NCI-H2227 (cell line): Measurements from ENCODE around the gene METRN.
"Not testable (repeated sequence)": the region's sequence is repeated elsewhere in the genome, so short reads cannot be mapped to it uniquely, and the experiment has no call there.

Experiments used
- DNase-seq: peaks from one replicate; lab custom pipeline; 2025; ENCODE audit not compliant: unreplicated experiment; lab: John Stamatoyannopoulos, UW

METRN gene

DNA sequence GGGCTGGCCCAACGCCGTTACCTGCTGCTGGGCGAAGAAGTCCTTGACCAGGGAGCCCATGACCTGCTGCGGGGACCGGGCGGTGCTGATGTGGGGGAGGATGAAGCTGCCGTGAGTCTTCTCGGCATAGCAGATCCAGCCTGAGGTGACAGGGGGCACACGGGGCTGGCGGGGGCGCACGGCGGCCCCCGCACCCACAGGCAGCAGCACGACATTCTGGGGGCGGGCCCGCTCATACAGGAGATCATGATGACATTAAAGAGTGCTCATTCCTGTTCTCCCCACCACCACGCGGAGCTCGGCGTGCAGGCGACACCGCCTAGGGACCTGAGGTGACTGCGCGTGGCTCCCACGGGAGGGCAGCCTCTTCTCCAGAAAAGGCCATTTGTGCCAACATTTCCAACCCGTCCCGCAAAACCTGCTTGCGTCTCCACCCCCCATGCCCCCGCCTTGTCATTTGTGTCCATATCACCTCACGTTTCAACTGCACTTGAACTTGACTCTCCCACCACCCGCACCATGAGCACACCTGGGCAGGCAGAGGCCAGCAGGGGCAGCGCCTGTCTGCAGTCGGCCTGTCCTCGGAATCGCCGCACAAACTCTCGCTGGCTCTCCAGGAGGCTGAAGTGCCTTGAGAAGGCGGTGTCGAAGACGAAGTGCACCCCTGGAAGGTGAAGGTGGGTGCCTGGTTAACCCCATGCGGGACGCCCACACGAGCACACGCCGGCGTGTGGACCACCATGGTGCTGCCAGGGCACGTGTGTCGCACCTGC, 19.5 kb downstream of the METRN start:
- DNase-seq, result no peak

- no peak for DNase-seq
Observed at GRCh38 chr16:734981-735881, 20.3 kb downstream of the METRN start.

- DNase-seq, result no peak
Observed at GRCh38 chr16:735982-736453, 21.1 kb downstream of the METRN start.

DNA sequence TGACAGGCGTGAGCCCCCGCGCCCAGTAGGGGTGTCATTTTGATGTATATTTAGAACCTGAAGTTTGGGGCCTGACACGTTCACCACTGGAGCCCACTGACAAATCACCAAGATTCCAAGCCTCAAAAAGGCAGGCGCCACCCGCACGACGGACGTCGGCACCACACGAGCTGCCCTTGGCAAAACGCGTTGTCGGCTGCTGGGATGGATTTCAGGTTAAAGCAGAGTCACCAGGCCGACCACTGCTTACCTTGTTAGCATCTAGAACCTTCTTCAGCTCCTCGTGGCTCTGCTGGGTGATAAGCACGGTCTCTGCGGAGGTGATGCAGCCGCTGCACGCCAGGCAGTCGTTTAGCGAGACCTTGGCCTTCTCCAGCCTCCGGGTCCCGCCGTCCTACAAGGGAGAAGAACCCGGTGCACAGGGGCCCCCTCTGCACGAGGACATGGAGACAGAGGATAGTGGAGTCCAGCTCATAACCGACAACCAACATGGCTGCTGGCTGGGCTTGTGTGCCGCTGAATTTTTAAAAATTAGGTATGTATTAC, 22.1 kb downstream of the METRN start:
- no peak for DNase-seq

DNA sequence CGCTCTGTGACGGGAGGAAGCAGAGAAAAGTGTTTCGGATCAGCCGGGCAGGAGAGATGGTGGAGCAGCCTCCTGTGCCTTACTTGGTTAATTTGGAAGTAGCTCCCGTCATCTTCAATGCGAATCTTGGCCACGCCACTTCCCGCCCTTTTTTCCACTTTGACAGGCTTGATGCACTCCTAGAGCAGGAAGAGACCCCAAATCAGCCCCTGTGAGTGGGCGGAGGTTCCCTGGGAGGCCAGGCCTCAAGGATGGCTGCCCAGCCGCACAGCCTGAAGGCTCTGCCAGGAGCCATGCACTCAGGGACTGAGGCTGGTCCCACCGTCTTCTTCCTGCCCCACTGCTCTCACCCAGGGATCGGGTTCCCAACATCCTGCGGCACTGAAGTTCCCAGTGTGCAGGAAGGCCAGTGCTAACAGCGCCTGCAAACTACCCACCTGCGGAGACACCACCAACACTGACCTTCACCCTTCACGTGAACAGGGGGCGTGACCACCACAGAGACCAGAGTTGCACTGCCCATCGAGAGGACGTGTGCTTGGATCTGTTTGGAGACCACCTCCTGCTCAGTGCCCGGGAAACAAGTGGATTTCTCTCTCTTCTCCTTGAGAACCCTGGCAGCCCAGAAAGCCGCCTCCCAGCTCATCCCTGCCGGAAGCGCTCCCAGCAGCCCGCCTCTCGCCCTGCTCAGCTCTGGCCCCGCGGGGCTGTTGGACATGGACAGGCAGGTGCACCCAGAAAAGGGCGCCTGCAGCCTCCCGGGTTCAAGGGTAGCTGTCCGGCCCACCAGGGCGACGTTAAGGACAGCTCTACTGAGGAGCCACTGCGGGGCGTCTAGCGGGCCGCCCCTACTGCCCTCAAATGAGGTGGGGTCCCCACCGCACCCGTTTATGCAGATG, 24.9 kb downstream of the METRN start:
- DNase-seq, result peak; percentile 36

GRCh38 chr16:740459-740763, 25.5 kb downstream of the METRN start:
- no peak for DNase-seq

GRCh38 chr16:740764-741505, 26.0 kb downstream of the METRN start, which contains the start of gene CIAO3:
Gene CIAO3, minus strand, starts transcription at chr16:740997. Its CDS starts 12 bp downstream, at chr16:740985.
- peak; percentile 97 for DNase-seq

GRCh38 chr16:741986-742629, 27.2 kb downstream of the METRN start:
- DNase-seq, result no peak

DNA sequence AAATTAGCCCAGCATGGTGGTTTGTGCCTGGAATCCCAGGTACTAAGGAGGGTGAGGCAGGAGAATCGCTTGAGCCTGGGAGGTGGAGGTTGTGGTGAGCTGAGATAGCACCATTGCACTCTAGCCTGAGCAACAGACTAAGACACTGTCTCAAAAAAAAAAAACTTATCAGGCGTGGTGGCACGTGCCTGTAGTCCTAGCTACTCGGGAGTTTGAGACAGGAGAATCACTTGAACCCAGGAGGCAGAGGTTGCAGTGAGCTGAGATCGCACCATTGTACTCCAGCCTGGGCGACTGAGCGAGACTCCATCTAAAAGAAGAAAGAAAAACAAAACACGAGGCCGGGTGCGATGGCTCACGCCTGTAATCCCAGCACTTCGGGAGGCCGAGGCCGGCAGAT, 28.0 kb downstream of the METRN start:
- not testable (repeated sequence) for DNase-seq

DNA sequence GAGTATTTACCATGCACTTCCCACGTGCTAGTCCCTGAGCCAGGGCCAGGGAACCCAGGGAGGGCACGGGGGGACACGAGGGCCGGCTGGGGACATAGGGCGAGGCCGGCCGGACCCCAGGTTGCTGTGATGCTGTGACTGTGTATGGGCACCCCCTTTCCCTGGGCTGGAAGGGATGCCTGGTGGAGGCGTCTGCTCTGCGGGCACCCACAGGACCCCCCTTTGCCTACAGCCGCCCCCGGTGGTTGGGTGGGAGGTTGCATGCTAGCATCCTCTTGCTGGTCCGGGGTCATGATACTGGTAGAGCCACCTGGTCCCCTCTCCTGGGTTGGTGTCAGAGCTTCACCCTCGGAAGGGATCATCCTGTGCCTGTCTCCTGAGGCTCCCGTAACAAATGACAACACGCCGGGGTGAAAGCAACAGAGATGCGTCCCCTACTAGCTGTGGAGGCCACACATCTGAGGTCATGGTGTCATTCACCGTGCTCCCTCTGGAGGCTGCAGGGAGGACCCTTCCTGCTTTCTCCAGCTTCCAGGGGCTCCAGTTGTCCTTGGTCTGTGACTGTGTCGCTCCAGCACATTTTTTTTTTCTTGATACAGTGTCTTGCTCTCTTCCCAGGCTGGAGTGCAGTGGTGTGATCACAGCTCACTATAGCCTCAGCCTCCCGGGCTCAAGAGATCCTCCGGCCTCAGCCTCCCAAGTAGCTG, 29.0 kb downstream of the METRN start:
- DNase-seq, result no peak

DNA sequence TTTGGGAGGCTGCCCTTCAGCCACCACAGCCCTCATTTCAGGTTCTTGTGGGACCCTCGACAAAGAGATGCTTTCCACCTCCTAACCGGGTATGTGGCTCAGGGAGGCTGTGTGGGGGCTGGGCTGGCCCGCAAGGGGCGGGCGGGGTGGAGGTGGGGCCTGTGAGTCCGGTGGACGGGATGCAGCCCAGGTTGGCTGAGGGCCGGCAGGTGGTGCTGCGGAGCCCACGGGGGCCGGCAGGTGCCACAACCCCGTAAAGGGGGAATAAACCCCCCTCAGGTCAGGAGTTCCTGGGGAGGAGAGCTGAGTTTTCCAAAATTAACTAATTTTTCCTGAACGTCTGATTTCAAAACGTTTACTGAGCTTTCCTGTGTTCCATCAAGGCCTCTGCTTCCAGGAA, 30.8 kb downstream of the METRN start:
- peak; percentile 60 for DNase-seq

GRCh38 chr16:746637-747036, 31.7 kb downstream of the METRN start:
- DNase-seq, result no peak

GRCh38 chr16:747978-748746, 33.2 kb downstream of the METRN start:
- no peak for DNase-seq

GRCh38 chr16:749010-749409, 34.1 kb downstream of the METRN start:
- no peak for DNase-seq

DNA sequence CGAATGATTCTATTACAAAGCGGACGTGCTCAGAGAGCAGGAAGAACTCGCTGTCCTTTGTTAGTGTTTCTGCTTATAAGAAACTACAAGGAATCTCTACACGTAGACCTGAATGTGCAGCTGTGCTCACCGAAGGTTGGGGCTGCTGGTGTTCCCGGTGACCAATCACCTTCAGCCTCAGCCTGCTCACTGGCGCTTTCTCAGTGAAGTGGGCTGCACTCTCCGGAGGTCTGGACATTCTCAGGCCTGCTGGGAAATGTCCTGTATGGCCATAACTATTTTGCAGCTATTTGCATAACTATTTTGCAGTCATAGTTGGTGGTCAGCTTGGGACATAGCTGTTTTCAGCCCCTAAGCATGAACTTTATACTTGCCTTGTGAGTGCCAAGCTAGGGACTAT, 35.6 kb downstream of the METRN start:
- DNase-seq, result peak; percentile 28

DNA sequence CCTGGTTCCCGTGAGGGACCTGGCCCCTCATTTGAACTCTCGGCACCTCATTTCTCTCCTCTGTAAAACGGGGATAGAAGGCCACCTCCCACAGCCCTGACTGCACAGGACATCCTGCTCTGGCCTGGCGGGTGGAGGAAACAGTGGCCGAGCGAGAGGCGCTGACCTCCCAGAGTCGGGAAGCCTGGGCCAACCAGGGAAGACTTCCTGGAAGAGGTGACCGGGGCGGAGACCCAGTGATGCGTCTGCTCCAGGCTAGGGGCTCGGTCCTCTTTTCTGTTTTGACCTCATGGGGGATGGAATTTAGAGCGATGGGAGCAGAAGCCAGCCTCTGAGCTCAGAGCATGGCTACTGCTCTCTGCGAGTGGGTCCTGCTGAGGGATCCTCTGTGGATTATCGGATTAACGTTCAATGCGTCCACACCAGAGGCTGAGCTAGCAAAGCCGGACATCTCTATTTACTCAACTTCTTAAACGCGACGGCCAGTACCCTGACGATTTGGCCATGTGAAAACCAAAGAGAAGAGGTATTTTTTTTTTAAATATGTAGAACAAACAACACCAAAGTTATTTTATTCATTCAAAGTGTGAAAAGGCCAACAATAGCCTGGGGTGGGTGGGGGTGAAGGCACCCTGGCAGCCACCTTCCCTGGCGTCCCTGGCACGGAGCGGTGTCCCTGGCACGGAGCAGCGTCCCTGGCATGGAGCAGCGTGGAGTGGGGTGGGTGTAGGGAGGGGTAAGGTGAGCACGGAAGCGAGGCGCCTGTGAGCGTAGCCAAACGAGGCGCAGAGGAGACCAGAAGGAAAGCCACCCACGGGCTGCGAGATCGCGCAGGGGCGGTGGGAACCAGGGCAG, 36.5 kb downstream of the METRN start:
- DNase-seq, result no peak

DNA sequence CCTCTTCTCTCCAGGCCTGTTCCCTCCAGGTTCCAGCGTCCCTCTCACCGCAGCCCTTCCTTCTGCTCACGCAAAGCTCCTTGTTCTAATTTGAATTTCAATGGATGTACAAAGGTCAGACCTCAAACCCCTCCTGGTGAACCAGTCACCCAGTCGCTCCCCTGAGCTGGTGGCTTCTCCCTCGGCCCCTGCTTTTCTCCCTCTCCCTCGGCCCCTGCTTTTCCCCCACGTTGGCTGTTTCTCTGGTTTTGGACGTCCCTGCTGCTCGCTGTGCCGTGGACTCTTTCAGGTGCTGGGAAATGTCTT, 37.0 kb downstream of the METRN start:
- no peak for DNase-seq
